ENCODE data around the gene LACTBL1.

Gene LACTBL1

DNA sequence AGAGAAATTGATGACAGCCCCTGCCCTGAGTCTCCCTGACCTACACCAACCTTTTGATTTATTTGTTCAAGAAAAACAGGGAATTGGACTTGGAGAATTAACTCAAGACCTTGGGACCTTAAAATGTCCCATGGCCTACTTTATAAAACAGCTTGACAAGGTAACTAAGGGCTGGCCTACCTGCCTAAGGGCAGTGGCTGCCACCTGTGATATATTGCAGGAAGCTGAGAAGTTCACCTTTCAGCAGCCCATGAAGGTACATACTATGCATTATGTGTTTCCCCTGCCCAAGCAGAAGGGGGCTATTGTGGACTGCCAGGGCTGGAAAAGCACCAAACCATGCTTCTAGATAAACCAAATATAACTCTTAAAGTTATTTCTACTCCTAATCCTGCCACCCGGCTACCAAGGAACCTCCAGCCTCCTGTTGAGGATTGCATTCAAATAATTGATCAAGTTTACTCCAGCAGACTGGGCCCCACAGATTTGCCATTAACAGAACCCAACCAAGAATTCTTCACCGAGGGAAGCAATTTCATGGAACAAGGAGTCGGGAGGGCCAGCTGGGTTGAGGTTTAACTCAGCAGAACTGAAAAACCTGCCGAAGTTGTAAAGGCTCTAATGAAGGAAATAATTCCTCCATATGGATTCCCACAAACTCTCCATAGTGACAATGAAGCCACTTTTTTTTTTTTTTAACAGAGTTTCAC lies 28.2 kb downstream of the LACTBL1 start:
- DNase-seq (ENCODE audit: low spot score) = no peak

GRCh38 chr1:22941257-22941656 lies 31.4 kb downstream of the LACTBL1 start:
- DNase-seq (ENCODE audit: low spot score) = no peak

GRCh38 chr1:22936681-22937080 lies 36.0 kb downstream of the LACTBL1 start:
- DNase-seq (ENCODE audit: low spot score) = peak; percentile 1

DNA sequence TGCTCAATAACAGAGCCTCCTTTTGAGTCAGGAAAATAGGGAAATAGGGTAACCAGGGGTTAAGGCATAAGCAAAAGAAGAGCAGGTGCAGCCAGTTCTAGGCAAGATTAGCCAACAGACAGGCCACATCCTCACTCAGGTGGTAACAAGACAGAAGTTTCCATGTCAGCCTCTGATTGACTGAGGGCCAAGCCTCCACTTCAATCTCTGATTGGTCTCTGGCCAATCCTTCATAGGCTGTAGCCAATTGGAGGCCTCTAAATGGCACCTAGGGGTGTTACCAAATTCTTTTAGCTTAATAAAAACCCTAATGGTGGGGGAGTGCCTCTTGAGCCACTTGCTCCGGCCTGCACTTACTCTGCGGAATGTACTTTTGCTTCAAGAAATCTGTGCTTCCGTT lies 37.2 kb downstream of the LACTBL1 start:
- DNase-seq (ENCODE audit: low spot score) = no peak

DNA sequence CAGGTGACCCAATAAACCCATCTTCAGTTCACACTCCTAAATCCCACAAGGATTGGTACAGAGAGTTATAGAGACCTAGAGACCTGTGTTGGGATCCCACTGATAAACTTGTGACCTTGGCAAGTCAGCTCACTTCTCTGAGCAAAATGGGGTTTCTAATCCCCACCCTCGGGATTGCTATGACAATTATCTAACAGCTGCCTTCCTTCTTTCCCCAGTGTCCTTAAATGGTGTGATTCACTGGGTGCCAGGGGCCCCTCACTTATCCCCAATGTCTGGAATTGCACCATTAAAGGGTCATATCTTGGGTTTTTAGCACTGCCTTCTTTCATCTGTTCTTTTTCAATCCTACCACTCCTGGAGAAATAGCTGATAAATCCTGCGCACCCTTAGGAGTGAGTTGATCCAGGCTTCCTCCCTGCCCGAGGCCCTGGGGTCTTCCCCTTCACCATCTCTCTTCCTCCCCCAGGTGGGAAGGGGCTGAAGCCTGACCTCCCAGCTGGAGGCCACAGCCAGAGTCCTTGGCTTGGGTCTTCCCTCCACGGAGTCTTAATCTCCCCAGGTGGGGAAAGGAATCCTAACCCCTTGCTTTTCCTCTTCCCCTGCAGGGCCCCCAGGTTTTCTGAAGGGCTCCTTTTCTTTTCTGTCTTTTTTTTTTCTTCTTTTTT lies 39.7 kb downstream of the LACTBL1 start:
- DNase-seq (ENCODE audit: low spot score) = peak; percentile 2

GRCh38 chr1:22930240-22930912 lies 42.3 kb downstream of the LACTBL1 start:
- peak; percentile 94 for DNase-seq (ENCODE audit: low spot score)

DNA sequence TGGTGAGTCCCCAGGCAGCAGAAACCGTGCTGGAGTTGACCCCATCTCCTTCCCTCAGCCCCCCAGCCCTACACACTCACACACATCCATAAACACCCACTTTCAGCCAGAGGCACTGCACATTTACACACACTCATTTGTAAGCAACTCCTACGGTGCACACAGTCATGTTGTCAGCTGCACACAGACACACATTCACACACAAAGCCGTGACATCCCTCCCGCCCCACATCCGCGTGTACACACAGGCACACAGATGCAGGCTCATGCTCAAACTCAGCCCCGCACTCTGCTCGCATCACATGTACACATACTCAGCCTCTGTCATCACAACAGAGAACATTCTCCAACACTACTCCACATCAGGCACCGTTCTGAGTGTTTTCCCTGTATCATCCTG lies 47.6 kb downstream of the LACTBL1 start:
- no peak for DNase-seq (ENCODE audit: low spot score)

GRCh38 chr1:22922640-22923039 lies 50.0 kb downstream of the LACTBL1 start:
- DNase-seq (ENCODE audit: low spot score) = no peak

DNA sequence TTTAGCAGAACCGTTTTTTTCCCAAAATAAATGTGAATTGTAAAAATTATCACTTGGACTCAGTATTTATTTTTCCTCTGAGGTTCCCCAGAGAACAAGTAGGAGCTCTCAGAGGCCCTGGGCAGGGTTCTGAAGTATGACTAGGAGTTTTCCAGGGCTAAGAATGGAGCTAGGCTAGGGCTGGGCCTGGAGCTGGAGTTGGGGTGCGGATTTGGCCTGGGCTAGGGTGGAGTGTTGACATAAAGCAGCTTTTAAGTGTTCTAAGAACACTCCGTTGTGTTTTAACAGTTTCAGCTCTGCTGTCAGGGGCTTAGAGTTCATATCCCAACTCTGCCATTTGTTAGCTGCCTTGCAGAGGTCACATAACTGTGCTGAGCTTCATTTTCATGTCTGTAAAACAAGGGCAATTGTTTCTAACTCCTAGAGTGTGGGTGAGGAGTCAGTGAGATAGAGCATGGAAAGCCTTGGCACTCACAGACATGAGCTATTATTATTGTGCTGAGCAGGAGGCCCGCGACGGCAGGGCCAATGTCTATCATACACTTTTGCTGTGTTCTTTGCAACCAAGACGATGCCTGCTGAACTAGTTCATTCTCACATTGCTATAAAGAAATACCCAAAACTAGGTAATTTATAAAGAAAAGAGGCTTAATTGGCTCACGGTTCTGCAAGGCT lies 51.1 kb downstream of the LACTBL1 start:
- DNase-seq (ENCODE audit: low spot score) = no peak

- no peak for DNase-seq (ENCODE audit: low spot score)
These were observed 51.8 kb downstream of the LACTBL1 start for GRCh38 chr1:22920734-22921451.

DNA sequence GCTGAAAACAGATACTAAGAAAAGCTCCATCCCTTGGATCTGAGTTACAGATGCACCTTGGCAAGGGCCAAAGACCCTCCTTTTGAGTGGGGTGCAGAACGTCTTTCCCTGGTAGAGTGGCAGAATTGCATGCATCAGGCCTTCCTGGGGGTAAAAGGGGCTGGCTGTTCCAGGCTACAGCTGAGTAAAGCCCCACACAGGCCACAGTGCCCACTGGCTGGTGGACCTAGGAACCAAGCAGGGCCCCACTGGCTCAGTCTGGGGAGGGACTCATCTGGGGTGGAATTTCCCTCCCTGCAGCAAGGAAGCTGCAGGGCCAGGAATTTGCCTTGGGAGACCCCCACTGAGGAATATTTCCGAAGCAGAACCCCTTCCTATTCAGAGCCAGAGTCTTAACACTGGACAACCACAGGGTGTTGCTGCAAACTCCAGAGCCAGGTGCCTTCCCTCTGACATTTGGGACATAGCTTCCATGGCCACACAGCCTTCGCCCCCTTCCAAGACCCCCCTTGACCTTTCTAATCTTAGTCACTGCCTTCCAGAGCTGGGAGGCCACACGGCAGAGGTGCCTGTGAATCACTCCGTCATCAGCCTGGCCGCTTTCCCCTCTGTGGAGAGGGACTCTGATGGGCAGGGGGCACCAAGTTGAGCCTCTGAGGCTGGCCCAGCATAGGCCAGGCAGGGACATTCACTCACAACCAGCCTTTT lies 52.5 kb downstream of the LACTBL1 start:
- DNase-seq (ENCODE audit: low spot score) = no peak

GRCh38 chr1:22919341-22920025 lies 53.2 kb downstream of the LACTBL1 start:
- peak; percentile 58 for DNase-seq (ENCODE audit: low spot score)

DNA sequence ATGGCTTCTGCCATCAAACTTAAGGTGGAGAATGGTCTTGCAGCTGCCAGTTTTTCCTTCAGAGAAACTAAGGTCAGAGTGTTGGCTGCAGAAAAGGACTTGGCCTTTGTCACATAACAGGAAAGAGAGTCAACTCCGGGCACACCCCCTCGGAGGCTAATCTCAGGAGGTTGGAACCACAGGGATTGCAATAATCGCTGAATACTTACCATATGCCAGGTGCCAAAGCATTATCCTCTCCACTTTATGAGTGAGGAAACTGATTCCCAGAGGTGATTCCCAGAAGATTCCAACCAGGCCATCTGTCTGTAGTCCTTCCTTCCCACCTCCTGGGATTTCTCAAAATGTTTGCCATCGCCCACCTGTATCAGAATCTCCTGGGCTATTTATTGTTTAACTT lies 54.0 kb downstream of the LACTBL1 start:
- DNase-seq (ENCODE audit: low spot score) = no peak

DNA sequence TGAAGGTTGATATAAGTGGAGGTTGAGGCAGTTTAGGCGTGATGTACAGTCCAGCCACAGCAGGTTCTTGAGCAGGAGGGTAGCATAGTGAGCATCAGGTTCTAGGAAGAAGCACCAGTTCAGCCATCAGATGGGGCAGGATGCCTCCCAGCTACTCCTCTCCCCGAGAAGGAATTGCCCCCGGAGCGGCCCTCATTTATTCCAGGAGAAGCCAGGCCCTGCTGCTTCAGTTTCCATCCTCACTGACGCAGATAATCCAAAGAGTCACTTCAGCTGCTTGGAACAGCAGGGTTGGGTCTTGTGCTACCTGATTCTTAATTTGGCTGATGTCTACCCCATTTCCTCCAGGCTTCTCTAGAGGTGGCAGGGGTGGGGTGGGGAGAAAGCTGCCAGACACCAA lies 54.7 kb downstream of the LACTBL1 start:
- DNase-seq (ENCODE audit: low spot score) = no peak

DNA sequence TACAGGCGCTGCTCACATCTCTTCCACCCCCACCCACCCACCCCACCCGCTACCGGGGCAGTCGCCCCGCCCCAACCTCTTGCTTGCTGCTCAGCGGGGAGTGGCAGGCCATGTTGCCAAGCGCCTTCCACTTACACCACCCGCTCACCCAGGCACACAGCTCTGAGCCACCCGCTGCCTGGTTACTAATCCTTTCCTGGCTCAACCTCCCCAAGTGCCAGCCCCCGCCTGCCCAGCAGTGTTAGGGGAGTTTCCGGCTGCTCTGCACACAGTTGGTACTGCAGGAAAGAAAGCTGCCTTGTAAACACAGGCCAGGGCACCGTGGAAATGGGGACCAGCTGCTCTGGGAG lies 56.2 kb downstream of the LACTBL1 start:
- DNase-seq (ENCODE audit: low spot score) = no peak

DNA sequence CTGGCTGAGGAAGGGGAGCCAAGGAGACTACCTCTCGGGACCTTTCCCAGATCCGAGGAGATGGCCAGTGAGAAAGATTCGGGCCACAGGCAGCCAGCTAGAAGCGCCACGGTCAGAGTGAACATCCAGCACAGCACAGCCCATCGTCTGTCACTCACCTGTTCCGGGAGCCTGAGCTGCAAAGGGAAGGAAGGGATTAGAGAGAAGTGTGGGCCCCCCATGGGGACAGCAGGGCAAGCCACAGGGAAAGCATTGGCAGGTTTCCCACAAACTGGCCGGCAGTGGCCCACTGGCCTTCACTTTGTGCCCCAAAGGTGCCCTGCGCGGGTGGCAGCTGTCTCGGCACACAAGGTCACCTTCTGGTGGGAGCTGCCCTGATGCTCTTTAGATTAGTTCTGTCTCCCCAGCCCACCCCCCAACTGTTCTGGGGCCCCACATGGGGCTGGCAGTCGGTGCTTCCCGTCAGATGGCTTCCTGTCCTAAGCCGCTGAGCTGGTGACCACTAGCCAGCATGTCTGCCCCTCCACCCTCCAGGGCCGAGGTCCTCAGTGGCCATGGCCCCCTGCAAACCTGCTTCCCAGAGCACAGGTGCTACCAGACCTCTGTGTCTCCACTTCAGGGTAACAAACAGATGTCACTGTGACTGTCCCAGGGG lies 56.7 kb downstream of the LACTBL1 start:
- no peak for DNase-seq (ENCODE audit: low spot score)

DNA sequence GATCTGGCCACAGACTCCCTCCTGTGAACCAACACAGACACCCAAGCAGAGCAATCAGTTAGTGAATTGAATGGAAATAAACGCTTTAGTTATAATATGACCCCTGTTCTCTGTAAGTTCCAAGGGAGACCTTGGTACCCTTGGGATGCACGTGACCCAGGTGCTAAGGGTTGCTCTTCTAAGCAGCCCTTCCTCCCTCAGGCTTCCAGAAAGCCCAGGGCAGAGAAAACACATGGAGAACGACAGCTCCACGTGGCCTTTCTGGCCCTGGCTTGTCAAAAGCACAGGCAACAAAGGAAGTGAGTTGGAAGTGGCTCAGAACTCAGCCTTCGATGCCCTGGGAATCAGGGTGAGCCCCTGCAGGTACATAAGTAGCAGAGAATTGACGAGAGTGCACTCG lies 57.4 kb downstream of the LACTBL1 start:
- no peak for DNase-seq (ENCODE audit: low spot score)

DNA sequence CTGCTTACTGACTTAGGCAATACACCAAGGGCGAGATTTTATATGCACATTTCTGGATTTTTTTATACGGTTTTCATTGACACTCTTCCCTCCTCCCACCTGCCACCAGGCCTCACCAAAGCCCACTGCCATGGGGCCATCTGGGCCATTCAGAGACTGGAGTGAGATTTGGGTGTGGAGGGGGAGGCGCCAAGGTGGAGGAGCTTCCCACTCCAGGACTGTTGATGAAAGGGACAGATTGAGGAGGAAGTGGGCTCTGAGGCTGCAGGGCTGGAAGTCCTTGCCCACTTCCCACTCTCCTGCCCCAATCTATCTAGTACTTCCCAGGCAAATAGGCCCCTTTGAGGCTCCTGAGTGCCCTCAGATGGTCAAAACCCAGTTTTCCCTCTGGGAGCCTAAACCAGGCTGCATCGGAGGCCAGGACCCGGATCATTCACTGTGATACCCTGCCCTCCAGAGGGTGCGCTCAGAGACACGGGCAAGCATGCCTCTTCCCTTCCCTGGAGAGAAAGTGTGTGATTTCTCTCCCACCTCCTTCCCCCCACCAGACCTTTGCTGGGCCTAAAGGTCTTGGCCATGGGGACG lies 57.9 kb downstream of the LACTBL1 start:
- DNase-seq (ENCODE audit: low spot score) = no peak

GRCh38 chr1:22914156-22914555 lies 58.5 kb downstream of the LACTBL1 start:
- no peak for DNase-seq (ENCODE audit: low spot score)
